ENCODE data around the gene BCKDK. TPM values are rescaled to one million over a fixed set of nuclear protein-coding genes. Genes with fewer than 3 reads are reported as not detected.

The BCKDK gene
- total and polyA plus RNA-seq, 2 of the 13 experiments (the other 11 are each of a cell fraction or from before 2014, with no cell fraction given), result 24.9 to 42.6 TPM

- TF ChIP-seq FOXO4 (CRISPR knock-in tag; conservative IDR thresholded peaks at IDR 0.05) (0 out of 2 replicates have a peak, but pooled peaks have one; percentile 97), SRSF9 (IDR thresholded peaks at IDR 0.05; ENCODE audit: borderline replicate concordance, insufficient read depth, low read depth, low read length, poor library complexity, severe bottlenecking) (no peak), ZNF513 (CRISPR knock-in tag; conservative IDR thresholded peaks at IDR 0.05) (peak; percentile 75; the same call in 1 of the 2 replicates), FOXK1 (CRISPR knock-in tag; IDR thresholded peaks at IDR 0.05; ENCODE audit: borderline replicate concordance, low read depth) (peak; percentile 94), CENPBD1 (CRISPR knock-in tag; IDR thresholded peaks at IDR 0.05; ENCODE audit: borderline replicate concordance, low read depth) (peak; percentile 68; the same call in 1 of the 2 replicates), ZNF550 (CRISPR knock-in tag; IDR thresholded peaks at IDR 0.05; ENCODE audit: borderline replicate concordance) (no peak), HNRNPH1 (optimal IDR thresholded peaks at IDR 0.05; ENCODE audit: low read depth, low read length) (no peak), ZNF12 (CRISPR knock-in tag; IDR thresholded peaks at IDR 0.05) (peak; percentile 85), REXO4 (CRISPR knock-in tag; IDR thresholded peaks at IDR 0.05; ENCODE audit: borderline replicate concordance) (peak; percentile 62; the same call in 1 of the 2 replicates), ETV5 (CRISPR knock-in tag; IDR thresholded peaks at IDR 0.05; ENCODE audit: borderline replicate concordance) (peak; percentile 82), ZNF331 (CRISPR knock-in tag; IDR thresholded peaks at IDR 0.05) (peak; percentile 98), ZNF784 (CRISPR knock-in tag; IDR thresholded peaks at IDR 0.05; ENCODE audit: borderline replicate concordance) (peak; percentile 72; the same call in 1 of the 2 replicates), ASH2L (IDR thresholded peaks at IDR 0.05; ENCODE audit: insufficient read length, low read depth, low read length) (peak; percentile 50), ZNF253 (CRISPR knock-in tag; IDR thresholded peaks at IDR 0.05; ENCODE audit: borderline replicate concordance) (peak; percentile 97), FOXO1 (CRISPR knock-in tag; IDR thresholded peaks at IDR 0.05) (peak; percentile 91), TEF (CRISPR knock-in tag; IDR thresholded peaks at IDR 0.05) (peak; percentile 73; the same call in 1 of the 2 replicates)
Observed at GRCh38 chr16:31105677-31106213, 2.4 kb upstream of the BCKDK start (continued).
